Measurements from ENCODE around the gene PPM1D.

DNA sequence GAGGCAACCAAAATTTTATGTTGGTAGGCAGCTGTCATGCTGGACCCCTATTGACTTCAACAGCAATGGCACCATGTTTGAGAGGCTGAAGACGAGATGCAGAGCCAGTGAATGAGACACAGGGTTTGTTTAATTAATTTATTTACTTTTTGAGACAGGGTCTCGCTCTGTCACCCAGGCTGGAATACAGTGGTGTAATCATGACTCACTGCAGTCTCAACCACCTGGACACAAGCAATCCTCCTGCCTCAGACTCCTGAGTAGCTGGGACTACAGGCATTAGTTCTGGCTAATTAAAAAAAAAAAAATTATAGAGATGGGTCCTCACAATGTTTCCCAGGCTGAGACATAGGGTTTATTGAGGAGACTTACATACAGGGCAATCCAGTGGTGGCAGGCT is 36.2 kb upstream of the PPM1D start:
- TF ChIP-seq POLR2A (IDR thresholded peaks at IDR 0.05): no peak
- TF ChIP-seq, protein P1, sequence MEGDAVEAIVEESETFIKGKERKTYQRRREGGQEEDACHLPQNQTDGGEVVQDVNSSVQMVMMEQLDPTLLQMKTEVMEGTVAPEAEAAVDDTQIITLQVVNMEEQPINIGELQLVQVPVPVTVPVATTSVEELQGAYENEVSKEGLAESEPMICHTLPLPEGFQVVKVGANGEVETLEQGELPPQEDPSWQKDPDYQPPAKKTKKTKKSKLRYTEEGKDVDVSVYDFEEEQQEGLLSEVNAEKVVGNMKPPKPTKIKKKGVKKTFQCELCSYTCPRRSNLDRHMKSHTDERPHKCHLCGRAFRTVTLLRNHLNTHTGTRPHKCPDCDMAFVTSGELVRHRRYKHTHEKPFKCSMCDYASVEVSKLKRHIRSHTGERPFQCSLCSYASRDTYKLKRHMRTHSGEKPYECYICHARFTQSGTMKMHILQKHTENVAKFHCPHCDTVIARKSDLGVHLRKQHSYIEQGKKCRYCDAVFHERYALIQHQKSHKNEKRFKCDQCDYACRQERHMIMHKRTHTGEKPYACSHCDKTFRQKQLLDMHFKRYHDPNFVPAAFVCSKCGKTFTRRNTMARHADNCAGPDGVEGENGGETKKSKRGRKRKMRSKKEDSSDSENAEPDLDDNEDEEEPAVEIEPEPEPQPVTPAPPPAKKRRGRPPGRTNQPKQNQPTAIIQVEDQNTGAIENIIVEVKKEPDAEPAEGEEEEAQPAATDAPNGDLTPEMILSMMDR (IDR thresholded peaks at IDR 0.05): no peak

All from suprapubic skin (tissue), 3 donors.